ENCODE measurements around the gene ZNF524. TPM values are rescaled to one million over a fixed set of nuclear protein-coding genes. Genes with fewer than 3 reads are reported as not detected.

ZNF524 gene
- total RNA-seq, 3 donors from 2014 or later, result 25.5 to 27.1 (median 26.5) TPM

GRCh38 chr19:55596304-55596703 lies 3.8 kb upstream of the ZNF524 start:
- ATAC-seq, result no peak
- Histone ChIP-seq H3K36me3 (ENCODE audit: low read depth) (no peaks in the 10 kb centered on the region), H3K4me1 (ENCODE audit: low read depth) (peaks cover 6% of the 10 kb centered on the region), H3K4me3 (no peak overlapping the region), H3K9me3 (no peaks in the 10 kb centered on the region)
- intact Hi-C loops (cut with DNase I, micrococcal nuclease), result no loop called here
- TF ChIP-seq CTCF (IDR thresholded peaks at IDR 0.05), result no peak
- DNase-seq, result no peak

- TF ChIP-seq CTCF (IDR thresholded peaks at IDR 0.05), result no peak
- peak; percentile 28 to 68 (median 46) for DNase-seq
- intact Hi-C loops (cut with DNase I, micrococcal nuclease), result no loop called here
Measured at GRCh38 chr19:55597501-55597921, 2.6 kb upstream of the ZNF524 start.

GRCh38 chr19:55598034-55598433 lies 2.1 kb upstream of the ZNF524 start:
- TF ChIP-seq CTCF (IDR thresholded peaks at IDR 0.05), result no peak
- H3K4me1 ChIP-seq (ENCODE audit: low read depth), result peaks cover 9% of the 10 kb centered on the region

More at GRCh38 chr19:55597501-55597921, 2.6 kb upstream of the ZNF524 start:
- no peak for ATAC-seq
- H3K9me3 ChIP-seq, result no peaks in the 10 kb centered on the region
- H3K36me3 ChIP-seq (ENCODE audit: low read depth), result no peaks in the 10 kb centered on the region
- H3K4me1 ChIP-seq (ENCODE audit: low read depth), result peaks cover 6% of the 10 kb centered on the region
- H3K4me3 ChIP-seq, result no peak overlapping the region

GRCh38 chr19:55598719-55599467 lies 1.2 kb upstream of the ZNF524 start:
- no peaks in the 10 kb centered on the region for H3K9me3 ChIP-seq
- H3K4me3 ChIP-seq, result peak overlapping the region; percentile 77
- TF ChIP-seq CTCF (IDR thresholded peaks at IDR 0.05), result no peak
- H3K4me1 ChIP-seq (ENCODE audit: low read depth), result peaks cover 14% of the 10 kb centered on the region
- peak; percentile 87 for ATAC-seq
- peak; percentile 95 to 97 (median 95) for DNase-seq
- intact Hi-C loops (cut with DNase I, micrococcal nuclease), result no loop called here
- H3K36me3 ChIP-seq (ENCODE audit: low read depth), result no peaks in the 10 kb centered on the region

More at GRCh38 chr19:55598034-55598433, 2.1 kb upstream of the ZNF524 start:
- intact Hi-C loops (cut with DNase I, micrococcal nuclease), result no loop called here
- ATAC-seq (no peak), DNase-seq (peak in 1 of 3 donors; percentile 32)
- H3K36me3 ChIP-seq (ENCODE audit: low read depth), result no peaks in the 10 kb centered on the region
- H3K9me3 ChIP-seq, result no peaks in the 10 kb centered on the region
- no peak overlapping the region for H3K4me3 ChIP-seq

GRCh38 chr19:55599468-55599841 lies 633 bp upstream of the ZNF524 start, which contains the start of gene FIZ1:
Gene FIZ1, minus strand, starts transcription at chr19:55599517. Its CDS starts 1,652 bp downstream, at chr19:55597865.
- no peak for TF ChIP-seq CTCF (IDR thresholded peaks at IDR 0.05)
- Histone ChIP-seq H3K4me1 (ENCODE audit: low read depth) (peaks cover 19% of the 10 kb centered on the region), H3K36me3 (ENCODE audit: low read depth) (no peaks in the 10 kb centered on the region), H3K9me3 (no peaks in the 10 kb centered on the region), H3K4me3 (peak within 1 kb of the TSS; percentile 77)
- intact Hi-C loops (cut with DNase I, micrococcal nuclease), result no loop called here
- DNase-seq, result peak; percentile 97 to 98 (median 98)
- ATAC-seq, result peak; percentile 89

Measured in mucosa of descending colon (tissue), 3 donors.